Ramos (cell line): Measurements from ENCODE around the gene DHRS3.
"Not testable (repeated sequence)": the region's sequence is repeated elsewhere in the genome, so short reads cannot be mapped to it uniquely, and the experiment has no call there.

Source experiments
- in situ Hi-C: fragments of 300-500 bp; cut with MboI; formaldehyde crosslinking; loops from one replicate; pipeline ENCODE4 v1.14.3; 2022; ENCODE audit warnings: low sequenced_read_pairs; ENCODE audit not compliant: unreplicated experiment

The DHRS3 gene

DNA sequence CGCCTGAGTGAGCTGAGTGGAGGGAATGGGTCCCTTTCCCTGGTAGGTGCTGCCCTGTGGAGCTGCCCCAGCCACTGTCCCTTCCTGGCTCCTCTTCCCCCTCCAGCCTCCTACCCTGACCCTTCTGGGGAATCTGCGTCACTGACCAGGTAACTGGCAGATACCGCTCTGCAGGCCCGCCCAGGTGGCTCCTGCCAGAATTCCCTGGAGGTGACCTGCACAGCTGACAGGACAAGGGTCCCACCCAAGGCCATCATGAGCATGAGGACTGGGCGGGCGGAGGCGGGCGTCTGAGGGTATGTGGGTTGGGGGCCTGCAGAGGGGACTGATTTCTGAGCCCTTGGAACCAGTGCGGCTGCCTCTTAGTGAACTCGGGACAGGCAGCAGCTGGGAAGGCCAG lies 32.5 kb downstream of the DHRS3 start:
- in situ Hi-C loops = no loop called here

GRCh38 chr1:12584900-12585525 lies 33.0 kb downstream of the DHRS3 start:
- in situ Hi-C loops = no loop called here

GRCh38 chr1:12583484-12583883 lies 34.5 kb downstream of the DHRS3 start:
- in situ Hi-C loops = no loop called here

- in situ Hi-C loops = no loop called here
Measured at GRCh38 chr1:12582649-12583048, 35.4 kb downstream of the DHRS3 start.

DNA sequence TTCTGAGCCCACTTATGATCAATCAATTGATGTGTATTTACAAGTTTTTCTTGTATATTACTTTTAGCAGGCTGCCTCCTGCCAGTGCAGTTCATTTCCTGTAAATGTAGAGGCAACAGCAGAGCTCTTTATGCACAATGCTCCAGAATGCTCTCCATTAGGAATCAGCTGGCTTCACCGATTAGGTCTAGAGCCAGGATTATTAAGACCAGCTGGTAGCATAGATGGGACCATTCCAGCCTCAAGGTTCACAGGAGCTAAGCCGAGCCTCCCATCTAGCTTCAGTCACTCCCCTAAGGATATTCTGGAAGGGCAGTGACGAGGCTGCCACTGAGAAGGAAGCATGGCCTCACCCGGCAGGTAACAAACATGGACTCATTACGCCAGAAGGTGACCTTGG lies 36.8 kb downstream of the DHRS3 start:
- in situ Hi-C loops = no loop called here

DNA sequence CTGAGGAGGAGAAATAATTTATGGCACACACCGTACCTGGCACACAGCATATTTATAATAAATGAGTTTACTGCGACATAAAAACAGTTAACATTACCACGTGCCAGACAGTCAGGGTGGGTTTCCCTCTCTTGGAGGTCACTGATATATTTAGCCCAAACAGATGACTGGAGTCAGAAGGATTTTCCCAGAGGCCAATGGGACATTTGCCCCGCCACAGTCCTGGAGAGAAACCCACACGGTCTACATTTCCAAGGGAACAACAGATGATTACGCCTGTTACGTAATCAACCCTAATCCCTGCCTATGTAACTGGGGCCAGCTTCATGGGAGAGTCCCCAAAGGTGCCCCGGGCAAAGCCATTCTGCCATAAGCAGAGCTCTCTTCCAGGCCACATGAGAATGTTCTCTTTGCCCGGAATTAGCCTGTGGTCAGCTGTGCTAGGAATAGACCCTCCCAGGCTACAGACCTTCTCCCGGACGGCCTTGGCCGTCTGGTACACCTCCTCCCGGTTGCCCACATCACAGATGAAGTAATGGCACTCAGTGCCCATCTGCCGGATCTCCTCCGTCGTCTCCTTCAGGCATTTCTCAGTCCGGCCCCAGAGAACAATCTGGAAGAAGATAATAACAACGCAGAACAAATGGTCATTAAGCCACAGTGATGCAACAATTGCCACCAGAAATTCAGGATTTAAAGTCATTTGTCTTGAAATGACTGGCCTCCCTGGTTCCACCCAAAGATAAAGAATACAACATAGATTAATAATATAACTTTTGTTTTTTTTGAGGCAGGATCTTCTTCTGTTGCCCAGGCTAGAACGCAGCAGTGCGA lies 37.7 kb downstream of the DHRS3 start:
- in situ Hi-C loops = no loop called here

GRCh38 chr1:12578860-12579422 lies 39.1 kb downstream of the DHRS3 start:
- in situ Hi-C loops = no loop called here

DNA sequence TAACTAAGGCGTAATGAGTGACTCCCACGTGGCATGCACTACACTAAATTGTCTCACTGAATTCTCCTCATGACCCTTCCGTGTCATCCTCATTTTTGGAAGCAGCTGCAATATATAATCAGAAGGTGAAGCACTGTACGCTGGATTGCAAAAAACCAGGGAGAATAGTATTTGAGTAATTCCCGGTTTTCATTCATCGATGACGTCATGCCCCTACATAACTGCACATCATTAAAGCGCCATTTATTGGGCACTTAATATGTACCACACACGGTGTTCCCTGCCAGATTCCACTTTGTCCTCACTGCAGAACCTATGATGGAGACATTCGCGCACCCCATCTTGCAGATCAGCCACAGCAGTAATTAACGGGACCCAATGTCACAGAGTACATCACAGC lies 41.0 kb downstream of the DHRS3 start:
- in situ Hi-C loops = no loop called here

- in situ Hi-C loops = no loop called here
Measured at GRCh38 chr1:12574757-12575139, 43.3 kb downstream of the DHRS3 start.

DNA sequence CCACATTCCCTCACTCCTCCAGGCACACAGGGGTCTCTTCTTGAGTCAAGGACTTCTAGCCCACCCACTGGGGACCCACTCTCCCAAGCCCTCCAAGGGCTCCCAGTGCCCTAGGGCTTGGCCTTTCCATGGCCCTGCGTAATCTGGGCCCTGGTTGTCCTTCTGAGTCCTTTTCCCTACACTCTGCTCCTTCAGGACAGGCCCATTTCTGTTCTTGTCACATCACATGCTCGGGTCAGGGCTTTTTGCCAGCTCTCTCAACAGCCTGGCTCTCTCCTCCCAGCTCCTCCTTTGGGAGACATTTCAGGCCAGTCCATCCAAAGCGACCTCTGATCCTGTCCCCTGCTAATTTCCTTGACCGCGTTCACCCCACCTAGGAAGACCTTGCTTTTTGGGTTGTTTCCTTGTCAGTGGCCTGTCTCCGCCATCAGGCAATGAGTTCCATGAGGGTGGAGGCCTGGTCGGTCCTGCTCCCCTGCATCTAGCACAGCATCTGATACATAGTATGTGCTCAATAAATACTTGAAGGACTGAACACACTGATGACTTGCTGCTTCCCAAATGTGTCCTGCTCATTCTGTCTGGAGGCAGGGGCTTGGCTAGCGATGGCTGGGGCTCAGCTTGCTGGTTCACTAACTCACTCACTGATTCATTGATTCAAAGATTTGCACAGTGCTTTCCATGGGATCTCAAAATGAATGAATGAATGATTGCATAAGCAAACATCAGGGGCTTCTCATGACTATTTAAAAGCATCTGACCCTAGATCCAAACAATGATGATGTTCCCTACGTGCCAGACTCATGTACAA lies 44.8 kb downstream of the DHRS3 start:
- in situ Hi-C loops = no loop called here

GRCh38 chr1:12572522-12572921 lies 45.5 kb downstream of the DHRS3 start:
- in situ Hi-C loops = no loop called here

GRCh38 chr1:12570291-12570690 lies 47.7 kb downstream of the DHRS3 start:
- in situ Hi-C loops = no loop called here

GRCh38 chr1:12568009-12568767 lies 49.8 kb downstream of the DHRS3 start:
- in situ Hi-C loops = no loop called here

DNA sequence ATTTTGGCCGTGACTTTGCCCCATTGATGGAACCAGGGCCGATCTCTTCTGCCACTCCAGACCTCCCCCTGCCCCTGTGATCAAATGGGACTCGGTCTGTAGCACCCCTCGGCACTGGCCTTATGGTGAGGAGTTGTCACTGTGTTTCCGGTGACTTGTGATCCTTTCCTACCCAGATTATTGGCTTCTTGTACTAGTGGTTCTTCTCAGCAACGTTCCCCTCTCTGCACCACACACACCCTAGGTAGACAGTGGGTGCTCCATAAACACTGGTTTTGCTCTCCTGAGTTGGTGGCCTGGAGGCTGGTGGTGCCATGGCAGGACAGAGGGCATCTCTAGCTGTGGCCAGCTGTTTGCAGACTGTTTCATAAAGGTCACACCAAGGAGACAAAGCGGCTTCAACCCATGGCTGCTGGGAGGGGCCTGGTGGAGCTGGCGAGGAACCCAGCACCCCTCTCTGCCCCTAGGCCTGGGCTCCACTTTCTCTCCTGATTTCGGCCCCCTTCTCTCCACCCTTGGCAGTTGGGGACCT lies 50.7 kb downstream of the DHRS3 start:
- in situ Hi-C loops = no loop called here

- in situ Hi-C loops = no loop called here
Measured at GRCh38 chr1:12566484-12567287, 51.3 kb downstream of the DHRS3 start.

GRCh38 chr1:12565966-12566352 lies 52.1 kb downstream of the DHRS3 start:
- in situ Hi-C loops = no loop called here

DNA sequence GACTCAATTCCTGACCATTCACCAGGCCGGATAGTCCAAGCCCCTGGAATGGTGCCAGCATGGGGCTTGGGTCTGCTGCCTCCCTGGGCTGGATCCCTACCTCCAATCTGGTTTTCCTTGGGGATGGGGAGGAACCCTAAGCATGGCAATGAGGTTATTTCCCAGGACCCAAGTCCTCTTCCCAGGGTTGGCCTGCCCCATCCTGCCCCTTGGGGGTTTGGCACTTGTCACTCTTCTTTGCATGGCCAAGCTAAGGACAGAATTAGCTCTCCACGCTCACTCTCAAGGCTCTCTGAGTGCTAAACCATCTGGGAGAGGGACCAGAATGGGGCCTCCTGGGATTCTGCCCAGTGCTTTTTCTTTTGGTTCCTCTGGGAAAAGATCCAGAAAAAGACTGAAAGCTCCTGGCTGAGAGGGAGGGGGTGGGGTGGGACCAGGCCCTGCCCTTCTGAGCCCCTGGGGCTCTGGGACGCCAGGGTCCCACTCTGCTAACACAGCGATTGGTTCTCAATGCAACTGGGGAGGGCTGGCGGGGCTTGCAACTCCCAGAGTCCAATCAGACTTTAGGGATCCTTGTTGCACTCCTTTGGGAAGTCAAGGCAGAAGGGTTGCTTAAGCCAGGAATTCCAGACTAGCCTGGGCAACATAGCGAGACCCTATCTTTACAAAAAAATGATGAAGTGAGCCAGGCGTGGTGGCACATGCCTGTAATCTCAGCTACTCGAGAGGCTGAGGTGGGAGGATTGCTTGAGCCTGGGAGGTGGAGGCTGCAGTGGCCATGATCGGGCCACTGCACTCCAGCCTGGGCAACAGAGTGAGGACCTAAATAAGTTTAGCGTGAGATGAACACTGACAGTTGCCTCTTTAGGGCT lies 52.7 kb downstream of the DHRS3 start:
- in situ Hi-C loops = no loop called here

- in situ Hi-C loops = not testable (repeated sequence)
Measured at GRCh38 chr1:12564251-12564650, 53.8 kb downstream of the DHRS3 start.
